GM12801 (cell line): ENCODE results near the gene CCDC85A.

Experiments
- TF ChIP-seq, protein P1 (sequence below): IDR thresholded peaks from one replicate; pipeline ENCODE4 v1.5.1; 2011; ENCODE audit warnings: control low read depth; ENCODE audit not compliant: insufficient read length; ENCODE audit errors: extremely low read depth

CCDC85A gene

DNA sequence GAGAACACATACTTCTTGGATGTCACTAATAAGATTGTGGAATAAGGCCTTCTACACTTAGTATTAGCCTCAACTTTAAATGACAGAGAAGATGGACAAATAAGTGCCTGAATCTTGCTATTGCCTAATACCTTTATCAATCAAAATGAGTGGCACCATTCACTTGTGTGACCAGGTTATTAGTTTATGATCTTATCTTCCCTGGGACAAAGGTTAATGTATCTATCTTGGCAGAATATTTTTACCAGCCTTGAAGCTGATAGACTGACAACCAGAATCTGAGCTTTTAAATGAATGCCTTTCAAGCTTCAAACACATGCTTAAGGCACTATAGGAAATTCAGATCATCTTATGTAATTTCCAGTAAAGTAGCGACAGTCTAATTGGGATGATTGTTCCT lies 202.9 kb downstream of the CCDC85A start:
- TF ChIP-seq, protein P1, sequence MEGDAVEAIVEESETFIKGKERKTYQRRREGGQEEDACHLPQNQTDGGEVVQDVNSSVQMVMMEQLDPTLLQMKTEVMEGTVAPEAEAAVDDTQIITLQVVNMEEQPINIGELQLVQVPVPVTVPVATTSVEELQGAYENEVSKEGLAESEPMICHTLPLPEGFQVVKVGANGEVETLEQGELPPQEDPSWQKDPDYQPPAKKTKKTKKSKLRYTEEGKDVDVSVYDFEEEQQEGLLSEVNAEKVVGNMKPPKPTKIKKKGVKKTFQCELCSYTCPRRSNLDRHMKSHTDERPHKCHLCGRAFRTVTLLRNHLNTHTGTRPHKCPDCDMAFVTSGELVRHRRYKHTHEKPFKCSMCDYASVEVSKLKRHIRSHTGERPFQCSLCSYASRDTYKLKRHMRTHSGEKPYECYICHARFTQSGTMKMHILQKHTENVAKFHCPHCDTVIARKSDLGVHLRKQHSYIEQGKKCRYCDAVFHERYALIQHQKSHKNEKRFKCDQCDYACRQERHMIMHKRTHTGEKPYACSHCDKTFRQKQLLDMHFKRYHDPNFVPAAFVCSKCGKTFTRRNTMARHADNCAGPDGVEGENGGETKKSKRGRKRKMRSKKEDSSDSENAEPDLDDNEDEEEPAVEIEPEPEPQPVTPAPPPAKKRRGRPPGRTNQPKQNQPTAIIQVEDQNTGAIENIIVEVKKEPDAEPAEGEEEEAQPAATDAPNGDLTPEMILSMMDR: no peak

DNA sequence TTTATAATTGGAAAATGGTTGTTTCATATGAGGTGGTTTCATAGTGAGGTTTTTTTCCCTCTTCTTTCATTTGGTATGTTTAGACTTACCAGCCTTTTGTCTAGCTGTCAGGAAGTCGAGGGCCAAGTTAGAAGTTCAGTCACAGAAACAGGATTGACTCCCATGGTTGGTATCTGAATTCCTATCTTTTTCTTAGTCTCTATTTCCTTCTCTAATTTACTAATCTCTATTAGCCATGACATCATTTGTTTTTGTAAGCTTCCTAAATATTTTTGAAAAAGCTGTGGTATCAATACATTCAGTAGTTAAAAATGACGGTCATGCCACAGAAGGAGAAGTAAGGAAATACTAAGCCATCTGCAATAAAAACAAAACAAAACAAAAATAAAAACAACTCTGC lies 206.9 kb downstream of the CCDC85A start:
- TF ChIP-seq, protein P1: no peak

DNA sequence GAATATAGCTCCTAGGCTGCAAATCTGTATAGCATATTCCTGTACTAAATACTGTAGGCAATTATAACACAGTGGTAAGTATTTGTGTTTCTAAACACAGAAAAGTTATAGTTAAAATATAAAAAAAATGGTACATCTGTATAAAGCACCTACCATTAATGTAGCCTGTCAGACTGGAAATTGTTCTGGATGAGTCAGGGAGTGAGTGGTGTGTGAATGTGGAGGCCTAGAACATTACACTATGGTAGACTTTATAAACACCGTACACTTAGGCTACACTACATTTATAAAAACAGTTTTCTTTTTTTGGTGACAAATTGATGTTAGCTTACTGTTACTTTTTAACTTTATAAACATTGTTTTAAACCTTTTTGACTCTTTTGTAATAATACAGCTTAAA lies 226.3 kb downstream of the CCDC85A start:
- TF ChIP-seq, protein P1: no peak

DNA sequence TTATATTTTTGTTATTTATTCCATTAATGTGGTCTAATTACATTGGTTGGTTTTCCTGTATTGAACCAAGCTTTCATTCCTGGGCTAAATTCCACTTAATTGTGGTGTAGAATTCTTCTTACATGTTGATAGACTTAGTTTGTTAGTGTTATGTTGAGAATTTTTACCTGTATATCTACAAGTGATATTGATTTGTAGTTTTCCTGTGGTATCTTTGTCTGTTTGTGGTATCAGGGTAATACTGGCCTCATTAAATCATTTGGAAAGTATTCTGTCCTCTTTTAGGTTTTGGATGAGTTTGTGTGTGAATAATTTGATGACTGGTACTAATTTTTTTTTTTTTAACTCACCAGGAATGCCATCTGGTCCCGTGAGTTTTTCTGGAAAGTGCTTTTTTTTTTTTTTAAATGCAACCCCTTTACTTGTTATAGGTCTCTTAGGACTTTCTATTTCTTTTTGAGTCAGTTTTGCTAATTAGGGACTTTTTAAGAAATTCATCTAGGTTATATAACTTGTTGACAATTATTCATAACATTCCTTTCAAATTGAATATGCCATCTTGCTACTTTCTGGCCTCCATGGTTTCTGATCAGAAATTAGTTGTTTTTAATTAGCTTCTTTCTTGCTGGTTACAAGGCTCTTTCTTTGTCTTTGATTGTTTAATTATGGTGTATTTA lies 232.8 kb downstream of the CCDC85A start:
- TF ChIP-seq, protein P1: no peak
